SK-N-SH (cell line): Measurements from ENCODE around the gene PAXIP1. TPM values are rescaled to one million over a fixed set of nuclear protein-coding genes. Genes with fewer than 3 reads are reported as not detected.

ENCODE experiments used
- CTCF ChIA-PET: fragments of 300-600, 350-600 bp; formaldehyde crosslinking; extraction: SDS; loops from one replicate; lab custom pipeline; 2021; lab: Yijun Ruan, JAX
- POLR2A ChIA-PET: fragments of 350-600 bp; sonication (Branson Sonifier 250); formaldehyde crosslinking; extraction: SDS; loops from one replicate; lab custom pipeline; 2020; ENCODE audit warnings: antibody characterized with exemption, inconsistent platforms; lab: Yijun Ruan, JAX
- DNase-seq: peaks from one replicate; pipeline ENCODE4 v3.0.0; 2012
- H2AFZ ChIP-seq: fragments of 200-600 bp; sonication (generic); 2 replicates; pipeline ENCODE4 v1.8.1; 2016; ENCODE audit warnings: antibody characterized with exemption, mild to moderate bottlenecking, low read depth
- H3F3A ChIP-seq: fragments of 200-600 bp; sonication (generic); replicated peaks from 2 replicates; pipeline ENCODE3; 2016; ENCODE audit warnings: antibody characterized with exemption, mild to moderate bottlenecking; ENCODE audit not compliant: insufficient read depth
- H3K27ac ChIP-seq, 2 experiments: fragments of 200-500 bp in 1 of 2; fragments of 200-600 bp in 1 of 2; sonication (Bioruptor generic) in 1 of 2; sonication (generic), shearing (Covaris generic) in 1 of 2; 2 replicates each; pipeline versions ENCODE4 v1.5.1 to v1.6.1; 2014 to 2016; ENCODE audit warnings: low read depth in 2 of 2, inconsistent platforms in 1 of 2, low read length in 1 of 2, mild to moderate bottlenecking in 1 of 2, mixed read lengths in 1 of 2
- H3K27me3 ChIP-seq: fragments of 200-600 bp; sonication (generic), shearing (Covaris generic); 2 replicates; pipeline ENCODE4 v1.6.1; 2016; ENCODE audit warnings: mixed run types; ENCODE audit not compliant: insufficient read depth
- H3K36me3 ChIP-seq, 2 experiments: fragments of 200-500 bp in 1 of 2; fragments of 200-600 bp in 1 of 2; sonication (Bioruptor generic) in 1 of 2; sonication (generic) in 1 of 2; replicated peaks in 1 of 2; 2 replicates each; pipeline versions ENCODE3 to v1.5.1; 2014 to 2016; ENCODE audit warnings: low read length in 1 of 2, mild to moderate bottlenecking in 1 of 2; ENCODE audit not compliant: insufficient read depth in 2 of 2, control insufficient read depth in 1 of 2
- H3K4me1 ChIP-seq, 2 experiments: fragments of 200-500 bp in 1 of 2; fragments of 200-600 bp in 1 of 2; sonication (Bioruptor generic) in 1 of 2; sonication (generic), shearing (Covaris generic) in 1 of 2; 2 replicates each; pipeline versions ENCODE4 v1.5.1 to v1.6.1; 2014 to 2016; ENCODE audit warnings: low read depth in 1 of 2, low read length in 1 of 2, mixed run types in 1 of 2; ENCODE audit not compliant: insufficient read depth in 2 of 2, control insufficient read depth in 1 of 2
- H3K4me2 ChIP-seq: fragments of 200-600 bp; sonication (generic), shearing (Covaris generic); 2 replicates; pipeline ENCODE4 v1.6.1; 2017; ENCODE audit warnings: mixed run types
- H3K4me3 ChIP-seq, 2 experiments: fragments of 200-500 bp in 1 of 2; fragments of 200-600 bp in 1 of 2; sonication (Bioruptor generic) in 1 of 2; sonication (generic), shearing (Covaris generic) in 1 of 2; 2 replicates each; pipeline versions ENCODE4 v1.5.1 to v1.8.1; 2014 to 2016; ENCODE audit warnings: low read depth in 2 of 2, inconsistent platforms in 1 of 2, low read length in 1 of 2, mild to moderate bottlenecking in 1 of 2, mixed read lengths in 1 of 2, moderate library complexity in 1 of 2
- H3K79me2 ChIP-seq: fragments of 200-600 bp; sonication (generic); 2 replicates; pipeline ENCODE4 v1.8.1; 2017; ENCODE audit warnings: mild to moderate bottlenecking; ENCODE audit not compliant: insufficient read depth
- H3K9ac ChIP-seq: fragments of 200-600 bp; sonication (generic); 2 replicates; pipeline ENCODE4 v1.6.1; 2017; ENCODE audit warnings: mixed run types
- H3K9me2 ChIP-seq: fragments of 200-600 bp; sonication (generic); 2 replicates; pipeline ENCODE4 v1.6.1; 2017; ENCODE audit warnings: mixed run types
- H3K9me3 ChIP-seq: fragments of 200-600 bp; sonication (generic); 2 replicates; pipeline ENCODE4 v1.6.1; 2017; ENCODE audit warnings: mixed run types, mild to moderate bottlenecking, moderate library complexity
- H4K20me1 ChIP-seq: fragments of 200-600 bp; sonication (generic); 2 replicates; pipeline ENCODE4 v1.6.1; 2017; ENCODE audit warnings: mild to moderate bottlenecking, mixed run types; ENCODE audit not compliant: insufficient read depth
- CHD2 ChIP-seq: fragments of 150-350 bp; IDR thresholded peaks from 2 replicates; pipeline ENCODE4 v1.6.1; 2018; ENCODE audit warnings: low read length; ENCODE audit not compliant: partially characterized antibody
- ELF1 ChIP-seq: IDR thresholded peaks from 2 replicates; pipeline ENCODE4 v1.4.0; 2012
- EP300 ChIP-seq, 2 experiments: IDR thresholded peaks; 2 replicates each; pipeline versions ENCODE4 v1.4.0 to v1.6.1; 2012; ENCODE audit warnings: borderline replicate concordance in 1 of 2, low read depth in 1 of 2, low read length in 1 of 2
- EZH2phosphoT487 ChIP-seq: fragments of 200-600 bp; sonication (generic); IDR thresholded peaks from 2 replicates; pipeline ENCODE4 v1.6.1; 2017; ENCODE audit warnings: low read depth, mixed run types, mild to moderate bottlenecking, antibody characterized with exemption, moderate library complexity, borderline replicate concordance
- FOXJ3 ChIP-seq: sonication (generic); formaldehyde crosslinking; IDR thresholded peaks from 2 replicates; pipeline ENCODE4 v1.5.1; 2020; ENCODE audit warnings: mild to moderate bottlenecking, missing genetic modification reagents
- JUND ChIP-seq: IDR thresholded peaks from 2 replicates; pipeline ENCODE4 v1.4.0; 2012
- MEF2A ChIP-seq: IDR thresholded peaks from 2 replicates; pipeline ENCODE4 v1.4.0; 2012; ENCODE audit warnings: low read depth, borderline replicate concordance
- MXI1 ChIP-seq: IDR thresholded peaks from 2 replicates; pipeline ENCODE4 v1.6.1; 2012; ENCODE audit warnings: mild to moderate bottlenecking, low read depth, low read length, improper control_type of control experiment
- RAD21 ChIP-seq: IDR thresholded peaks from 2 replicates; pipeline ENCODE4 v1.6.1; 2012; ENCODE audit warnings: mild to moderate bottlenecking, low read length
- RCOR1 ChIP-seq: fragments of 150-350 bp; IDR thresholded peaks from 2 replicates; pipeline ENCODE4 v1.6.1; 2017; ENCODE audit warnings: antibody characterized with exemption, low read length
- RXRA ChIP-seq: IDR thresholded peaks from 2 replicates; pipeline ENCODE4 v1.4.0; 2012; ENCODE audit warnings: low read depth, mild to moderate bottlenecking, borderline replicate concordance
- TAF1 ChIP-seq: IDR thresholded peaks from 2 replicates; pipeline ENCODE4 v1.6.1; 2012; ENCODE audit warnings: low read depth, mild to moderate bottlenecking, low read length, moderate library complexity, borderline replicate concordance
- TCF12 ChIP-seq: IDR thresholded peaks from 2 replicates; pipeline ENCODE4 v1.4.0; 2012
- TEAD4 ChIP-seq: IDR thresholded peaks from 2 replicates; pipeline ENCODE4 v1.4.0; 2012; ENCODE audit warnings: mild to moderate bottlenecking, borderline replicate concordance; ENCODE audit not compliant: insufficient read depth
- WGBS: methylation state at CpG from one replicate; pipeline ENCODE4 v1.1.6; 2017; ENCODE audit warnings: low lambda C conversion rate; 5-methylcytosine and 5-hydroxymethylcytosine counted together
- polyA plus RNA-seq, 3 experiments: library from polyadenylated mRNA; depleted of rRNA; stranded (reverse); fragments of >200 nt; gene quantifications; 2 replicates each; pipeline ENCODE4 v1.2.3, GENCODE V29; 2012
- TF ChIP-seq, protein P1 (sequence below): IDR thresholded peaks from 2 replicates; pipeline ENCODE4 v1.6.1; 2012; ENCODE audit warnings: mild to moderate bottlenecking, low read depth, low read length, moderate library complexity
- TF ChIP-seq, protein P2 (sequence below): IDR thresholded peaks from 2 replicates; pipeline ENCODE4; 2012
- TF ChIP-seq, protein P3 (sequence below): IDR thresholded peaks from 2 replicates; pipeline ENCODE4 v1.4.0; 2012; ENCODE audit warnings: low read depth, borderline replicate concordance
- TF ChIP-seq, protein P4 (sequence below): IDR thresholded peaks from 2 replicates; pipeline ENCODE4 v1.4.0; 2012; ENCODE audit warnings: low read depth, borderline replicate concordance
- TF ChIP-seq, protein P5 (sequence below): IDR thresholded peaks from 2 replicates; pipeline ENCODE4 v1.4.0; 2012; ENCODE audit warnings: low read depth

Gene PAXIP1
- polyA plus RNA-seq, 1 of the 3 experiments (the other 2 are of a cell fraction) = 9.2 TPM

- no peak for DNase-seq
- H3K4me1 ChIP-seq = no peaks in the 10 kb centered on the region
- ChIA-PET POLR2A (no interaction called here), CTCF (interaction anchor here (1.3 to 1.9 kb wide), 4 partner anchors 11 to 94 kb away, joined by 3 to 8 read pairs (median 6); no protein-coding TSS in a partner anchor)
- TF ChIP-seq MXI1 = no peak
- TF ChIP-seq EZH2phosphoT487 = no peak
- no peak for TF ChIP-seq FOXJ3
- TF ChIP-seq ELF1 = no peak
- no peak for TF ChIP-seq RCOR1
- H3K27ac ChIP-seq = no peak overlapping the region
- no peaks in the 10 kb centered on the region for H3K36me3 ChIP-seq
- H3K4me2 ChIP-seq = no peak overlapping the region
- no peaks in the 10 kb centered on the region for H3F3A ChIP-seq
- H4K20me1 ChIP-seq = no peaks in the 10 kb centered on the region
- H3K27me3 ChIP-seq = peaks cover 12% of the 10 kb centered on the region
- 29% methylated on average over 7 of the region's 7 CpGs for WGBS
- H3K9ac ChIP-seq = no peak overlapping the region
- H3K9me2 ChIP-seq = no peaks in the 10 kb centered on the region
- no peaks in the 10 kb centered on the region for H3K79me2 ChIP-seq
- H2AFZ ChIP-seq = no peak overlapping the region
- H3K4me3 ChIP-seq = no peak overlapping the region
- no peaks in the 10 kb centered on the region for H3K9me3 ChIP-seq
These were observed 18.8 kb upstream of the PAXIP1 start for GRCh38 chr7:155021699-155022145.

GRCh38 chr7:155020996-155021395, 18.1 kb upstream of the PAXIP1 start:
- no peak overlapping the region for H3K27ac ChIP-seq
- no peaks in the 10 kb centered on the region for H3K36me3 ChIP-seq
- H3K27me3 ChIP-seq = peaks cover 12% of the 10 kb centered on the region
- H3K9ac ChIP-seq = no peak overlapping the region
- H3K4me3 ChIP-seq = no peak overlapping the region
- WGBS = 50% methylated on average over 5 of the region's 5 CpGs
- no peaks in the 10 kb centered on the region for H3F3A ChIP-seq
- ChIA-PET CTCF (interaction anchor here (0.6 to 1.9 kb wide), 6 partner anchors 11 to 169 kb away, joined by 3 to 8 read pairs (median 4); no protein-coding TSS in a partner anchor), POLR2A (no interaction called here)
- no peaks in the 10 kb centered on the region for H4K20me1 ChIP-seq
- no peak overlapping the region for H3K4me2 ChIP-seq
- H3K4me1 ChIP-seq = no peaks in the 10 kb centered on the region
- H3K9me3 ChIP-seq = no peaks in the 10 kb centered on the region
- H2AFZ ChIP-seq = no peak overlapping the region
- no peaks in the 10 kb centered on the region for H3K79me2 ChIP-seq
- TF ChIP-seq EP300 (IDR thresholded peaks at IDR 0.05; ENCODE audit: borderline replicate concordance in 1 of 2, low read depth in 1 of 2, low read length in 1 of 2) = no peak
- TF ChIP-seq, protein P1, sequence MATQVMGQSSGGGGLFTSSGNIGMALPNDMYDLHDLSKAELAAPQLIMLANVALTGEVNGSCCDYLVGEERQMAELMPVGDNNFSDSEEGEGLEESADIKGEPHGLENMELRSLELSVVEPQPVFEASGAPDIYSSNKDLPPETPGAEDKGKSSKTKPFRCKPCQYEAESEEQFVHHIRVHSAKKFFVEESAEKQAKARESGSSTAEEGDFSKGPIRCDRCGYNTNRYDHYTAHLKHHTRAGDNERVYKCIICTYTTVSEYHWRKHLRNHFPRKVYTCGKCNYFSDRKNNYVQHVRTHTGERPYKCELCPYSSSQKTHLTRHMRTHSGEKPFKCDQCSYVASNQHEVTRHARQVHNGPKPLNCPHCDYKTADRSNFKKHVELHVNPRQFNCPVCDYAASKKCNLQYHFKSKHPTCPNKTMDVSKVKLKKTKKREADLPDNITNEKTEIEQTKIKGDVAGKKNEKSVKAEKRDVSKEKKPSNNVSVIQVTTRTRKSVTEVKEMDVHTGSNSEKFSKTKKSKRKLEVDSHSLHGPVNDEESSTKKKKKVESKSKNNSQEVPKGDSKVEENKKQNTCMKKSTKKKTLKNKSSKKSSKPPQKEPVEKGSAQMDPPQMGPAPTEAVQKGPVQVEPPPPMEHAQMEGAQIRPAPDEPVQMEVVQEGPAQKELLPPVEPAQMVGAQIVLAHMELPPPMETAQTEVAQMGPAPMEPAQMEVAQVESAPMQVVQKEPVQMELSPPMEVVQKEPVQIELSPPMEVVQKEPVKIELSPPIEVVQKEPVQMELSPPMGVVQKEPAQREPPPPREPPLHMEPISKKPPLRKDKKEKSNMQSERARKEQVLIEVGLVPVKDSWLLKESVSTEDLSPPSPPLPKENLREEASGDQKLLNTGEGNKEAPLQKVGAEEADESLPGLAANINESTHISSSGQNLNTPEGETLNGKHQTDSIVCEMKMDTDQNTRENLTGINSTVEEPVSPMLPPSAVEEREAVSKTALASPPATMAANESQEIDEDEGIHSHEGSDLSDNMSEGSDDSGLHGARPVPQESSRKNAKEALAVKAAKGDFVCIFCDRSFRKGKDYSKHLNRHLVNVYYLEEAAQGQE = no peak
- TF ChIP-seq RAD21 = no peak
- no peak for TF ChIP-seq RXRA
- TF ChIP-seq TAF1 = no peak
- no peak for TF ChIP-seq TCF12
- TF ChIP-seq TEAD4 = no peak
- no peak for TF ChIP-seq MEF2A
- no peak for TF ChIP-seq JUND
- TF ChIP-seq, protein P2, sequence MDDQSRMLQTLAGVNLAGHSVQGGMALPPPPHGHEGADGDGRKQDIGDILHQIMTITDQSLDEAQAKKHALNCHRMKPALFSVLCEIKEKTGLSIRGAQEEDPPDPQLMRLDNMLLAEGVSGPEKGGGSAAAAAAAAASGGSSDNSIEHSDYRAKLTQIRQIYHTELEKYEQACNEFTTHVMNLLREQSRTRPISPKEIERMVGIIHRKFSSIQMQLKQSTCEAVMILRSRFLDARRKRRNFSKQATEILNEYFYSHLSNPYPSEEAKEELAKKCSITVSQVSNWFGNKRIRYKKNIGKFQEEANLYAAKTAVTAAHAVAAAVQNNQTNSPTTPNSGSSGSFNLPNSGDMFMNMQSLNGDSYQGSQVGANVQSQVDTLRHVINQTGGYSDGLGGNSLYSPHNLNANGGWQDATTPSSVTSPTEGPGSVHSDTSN = no peak
- TF ChIP-seq, protein P3, sequence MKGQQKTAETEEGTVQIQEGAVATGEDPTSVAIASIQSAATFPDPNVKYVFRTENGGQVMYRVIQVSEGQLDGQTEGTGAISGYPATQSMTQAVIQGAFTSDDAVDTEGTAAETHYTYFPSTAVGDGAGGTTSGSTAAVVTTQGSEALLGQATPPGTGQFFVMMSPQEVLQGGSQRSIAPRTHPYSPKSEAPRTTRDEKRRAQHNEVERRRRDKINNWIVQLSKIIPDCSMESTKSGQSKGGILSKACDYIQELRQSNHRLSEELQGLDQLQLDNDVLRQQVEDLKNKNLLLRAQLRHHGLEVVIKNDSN = no peak
- TF ChIP-seq, protein P4, sequence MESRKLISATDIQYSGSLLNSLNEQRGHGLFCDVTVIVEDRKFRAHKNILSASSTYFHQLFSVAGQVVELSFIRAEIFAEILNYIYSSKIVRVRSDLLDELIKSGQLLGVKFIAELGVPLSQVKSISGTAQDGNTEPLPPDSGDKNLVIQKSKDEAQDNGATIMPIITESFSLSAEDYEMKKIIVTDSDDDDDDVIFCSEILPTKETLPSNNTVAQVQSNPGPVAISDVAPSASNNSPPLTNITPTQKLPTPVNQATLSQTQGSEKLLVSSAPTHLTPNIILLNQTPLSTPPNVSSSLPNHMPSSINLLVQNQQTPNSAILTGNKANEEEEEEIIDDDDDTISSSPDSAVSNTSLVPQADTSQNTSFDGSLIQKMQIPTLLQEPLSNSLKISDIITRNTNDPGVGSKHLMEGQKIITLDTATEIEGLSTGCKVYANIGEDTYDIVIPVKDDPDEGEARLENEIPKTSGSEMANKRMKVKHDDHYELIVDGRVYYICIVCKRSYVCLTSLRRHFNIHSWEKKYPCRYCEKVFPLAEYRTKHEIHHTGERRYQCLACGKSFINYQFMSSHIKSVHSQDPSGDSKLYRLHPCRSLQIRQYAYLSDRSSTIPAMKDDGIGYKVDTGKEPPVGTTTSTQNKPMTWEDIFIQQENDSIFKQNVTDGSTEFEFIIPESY = no peak
- TF ChIP-seq, protein P5, sequence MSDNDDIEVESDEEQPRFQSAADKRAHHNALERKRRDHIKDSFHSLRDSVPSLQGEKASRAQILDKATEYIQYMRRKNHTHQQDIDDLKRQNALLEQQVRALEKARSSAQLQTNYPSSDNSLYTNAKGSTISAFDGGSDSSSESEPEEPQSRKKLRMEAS = no peak
- no peak for TF ChIP-seq CHD2
- TF ChIP-seq, all 33 proteins: peak for 0
- no peaks in the 10 kb centered on the region for H3K9me2 ChIP-seq
- DNase-seq = no peak
